IPS-NIHi7 (cell line): ENCODE data around the gene PTMS.
A peak's percentile ranks its signal among the peaks of the same experiment; 100 is the strongest.

Source experiments
- DNase-seq: peaks from one replicate; pipeline ENCODE4 v3.0.0; 2012; ENCODE audit warnings: mixed read lengths; ENCODE audit errors: extremely low spot score

PTMS gene

DNA sequence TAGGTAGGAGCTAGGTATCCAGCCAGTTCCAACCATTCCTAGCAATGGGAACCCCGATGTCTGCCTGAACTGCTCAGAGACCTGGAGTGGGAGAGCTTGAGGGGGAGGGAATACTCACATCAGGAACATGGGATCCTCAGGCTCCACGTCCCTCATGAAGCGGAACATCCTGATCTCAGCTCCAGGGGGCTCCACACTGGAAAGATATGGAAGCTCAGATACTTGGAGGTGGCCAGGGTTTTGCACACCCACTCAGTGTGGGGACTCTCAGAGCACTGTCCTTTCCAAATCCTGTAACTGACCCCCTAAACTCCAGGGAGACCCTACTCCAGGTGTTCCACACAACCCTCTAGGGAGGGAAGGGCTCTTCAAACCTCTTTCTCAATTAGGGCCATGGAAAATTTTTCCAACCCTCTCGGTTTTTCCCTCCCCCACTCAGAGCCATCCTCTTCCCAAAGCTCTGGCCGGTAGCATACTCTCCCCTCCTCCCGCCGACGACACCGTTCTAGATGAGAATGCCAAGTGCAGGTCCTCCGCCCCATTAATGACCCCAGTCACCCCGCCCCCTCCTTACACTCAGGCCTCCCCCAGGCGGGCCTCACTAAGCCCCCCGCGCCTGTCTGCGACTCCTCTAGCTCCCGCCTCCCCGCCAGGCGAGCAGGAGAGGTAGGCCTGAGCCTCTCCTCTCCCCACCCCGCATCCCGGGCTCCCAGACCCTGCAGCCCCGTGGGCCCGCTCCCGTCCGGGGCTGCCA, 13.8 kb upstream of the PTMS start:
- peak; percentile 62 for DNase-seq

DNA sequence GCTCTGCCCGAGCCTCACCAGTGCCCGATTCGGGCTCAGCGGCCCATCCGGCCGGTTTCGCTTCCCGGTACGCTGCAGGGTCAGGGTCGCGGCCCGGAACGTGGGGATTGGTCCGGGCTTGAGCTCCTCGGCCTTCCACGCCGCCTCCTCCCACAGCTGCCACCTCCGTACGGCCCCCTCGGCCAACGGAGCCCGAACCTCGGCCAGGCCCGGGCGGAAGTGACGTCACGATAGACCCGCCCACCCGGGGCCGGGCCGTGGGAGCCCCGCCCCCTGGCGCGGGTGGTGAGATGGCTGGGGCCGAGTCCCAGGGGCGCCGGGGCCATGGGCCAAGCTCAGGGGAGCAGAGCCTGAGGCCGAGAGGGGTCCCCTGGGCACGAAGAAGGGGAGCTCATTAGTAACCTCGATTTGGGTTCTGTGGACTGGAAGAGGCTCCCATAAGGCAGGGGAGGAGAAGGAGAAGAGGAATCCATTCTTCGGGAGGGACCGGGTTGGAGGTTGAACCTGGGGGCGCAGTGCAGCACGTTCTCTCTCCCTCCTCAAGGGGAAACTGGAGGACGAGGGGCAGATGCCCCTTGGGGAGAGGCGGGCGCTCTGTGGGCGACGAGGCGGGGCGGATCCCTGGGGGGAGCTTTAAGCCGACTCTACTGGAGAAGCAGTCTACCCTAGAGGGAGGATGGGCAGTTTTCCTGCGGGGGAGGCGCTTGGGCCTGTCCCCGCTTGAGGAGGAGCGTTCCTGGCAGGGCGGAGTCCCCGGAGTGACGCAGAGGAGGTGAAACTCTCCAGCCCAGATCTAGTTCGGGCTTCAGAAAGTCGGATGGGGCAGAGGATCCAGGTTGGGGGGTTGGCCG, 13.0 kb upstream of the PTMS start, which contains the start of gene MLF2:
MLF2 (minus strand) TSS at position 221 of the 851 bp plus-strand sequence. CDS start 807 bp downstream, outside the sequence.
- peak; percentile 97 for DNase-seq

DNA sequence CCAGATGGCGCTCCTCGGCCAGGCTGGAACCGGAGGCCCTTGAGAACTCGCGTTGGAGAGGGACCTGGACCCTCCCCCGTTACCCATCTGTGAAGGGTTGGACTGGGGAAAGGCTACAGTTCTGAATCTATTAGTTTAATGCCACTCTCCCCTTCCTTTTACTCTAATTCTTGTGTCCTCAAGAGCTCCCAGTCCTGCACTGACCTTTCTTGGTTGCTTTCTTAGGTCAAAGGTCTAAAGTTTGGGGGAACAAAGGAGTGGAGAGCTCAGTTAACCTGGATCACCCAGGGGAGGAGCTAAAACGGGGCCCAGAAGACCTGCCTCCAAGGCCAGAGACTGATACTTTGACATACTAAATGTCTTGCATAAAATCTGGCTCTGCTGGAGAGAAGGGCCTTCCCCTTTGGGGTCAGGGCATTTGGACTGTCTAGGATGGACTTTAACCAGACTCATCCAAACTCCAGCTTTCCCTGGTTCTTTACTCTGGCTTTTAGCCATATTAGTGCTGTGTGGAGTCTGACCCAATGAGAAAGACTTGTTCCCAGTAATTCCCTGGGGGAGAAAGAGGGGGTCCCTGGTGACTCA, 12.3 kb upstream of the PTMS start:
- peak; percentile 34 for DNase-seq

DNA sequence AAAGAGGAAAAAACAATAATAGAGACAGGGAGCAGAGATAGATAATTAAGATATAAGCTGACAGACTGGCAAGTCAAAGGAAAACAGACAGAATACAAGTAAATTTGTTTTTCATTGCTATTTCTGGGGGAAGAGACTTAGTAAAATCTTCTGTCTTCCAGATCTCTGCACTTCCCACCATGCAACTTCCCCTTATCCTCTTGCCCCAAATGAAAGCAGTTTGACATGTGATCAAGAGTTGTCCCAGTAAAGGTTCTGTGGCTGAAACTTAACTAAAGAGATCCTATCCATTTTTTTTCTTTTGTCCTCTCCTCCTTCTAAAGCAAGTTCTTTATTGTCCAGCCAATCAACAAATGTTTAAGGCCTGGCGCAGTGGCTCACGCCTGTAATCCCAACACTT, 11.8 kb upstream of the PTMS start:
- no peak for DNase-seq

DNA sequence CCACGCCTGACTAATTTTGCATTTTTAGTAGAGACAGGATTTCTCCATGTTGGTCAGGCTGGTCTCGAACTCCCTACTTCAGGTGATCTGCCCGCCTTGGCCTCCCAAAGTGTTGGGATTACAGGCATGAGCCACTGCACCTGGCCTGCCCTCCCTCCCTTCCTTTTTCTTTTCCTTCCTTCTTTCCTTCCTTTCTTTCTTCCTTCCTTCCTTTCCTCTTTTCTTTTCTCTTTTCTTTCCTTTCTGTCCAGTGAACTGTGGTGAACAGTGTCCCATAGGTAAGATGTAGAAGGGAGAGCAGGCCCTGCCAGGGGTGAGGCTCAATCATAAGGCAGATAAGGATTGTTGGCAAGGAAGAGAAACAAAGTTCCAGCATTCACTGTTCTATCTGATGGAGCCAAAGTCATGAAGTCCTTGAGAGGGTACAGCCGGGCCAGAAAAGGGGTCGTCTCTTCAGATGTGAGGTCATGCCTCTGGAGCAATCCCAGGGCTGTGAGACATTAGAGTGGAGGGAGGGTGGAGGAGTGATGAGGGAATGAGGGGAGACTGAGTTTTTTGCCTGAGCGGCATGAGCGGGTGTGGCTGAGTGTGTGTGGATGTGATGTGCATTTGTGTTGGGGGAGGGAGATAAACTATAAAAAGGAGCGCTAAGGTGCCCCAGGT, 9.0 kb upstream of the PTMS start:
- DNase-seq, result no peak

DNA sequence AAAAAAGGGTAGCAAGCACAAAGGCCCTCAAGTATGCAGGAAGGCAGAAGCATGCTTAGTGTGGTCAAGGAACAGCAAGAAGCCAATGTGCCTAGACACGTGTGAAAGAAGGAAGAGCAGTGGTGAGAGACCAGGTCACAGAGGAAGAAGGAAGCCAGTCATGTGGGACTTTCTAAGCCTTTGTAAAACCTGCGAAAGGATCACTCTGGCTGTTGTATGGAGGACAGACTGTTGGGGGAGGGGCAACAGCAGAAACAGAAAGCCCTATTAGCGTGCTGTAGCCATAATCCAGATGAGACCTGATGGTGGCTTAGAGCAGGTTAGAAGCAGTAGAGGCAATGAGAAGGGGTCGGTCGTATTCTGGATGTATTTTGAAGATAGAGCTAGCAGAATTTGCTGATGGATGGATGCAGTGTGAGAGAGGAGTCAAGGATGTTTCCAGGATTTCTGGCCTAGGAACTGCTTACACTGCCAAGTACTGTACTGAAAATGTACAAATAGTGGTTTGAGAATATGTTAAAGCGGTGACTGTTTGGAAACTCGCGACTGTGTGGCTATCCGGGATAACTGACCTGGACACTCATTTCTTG, 7.6 kb upstream of the PTMS start:
- DNase-seq, result no peak

DNA sequence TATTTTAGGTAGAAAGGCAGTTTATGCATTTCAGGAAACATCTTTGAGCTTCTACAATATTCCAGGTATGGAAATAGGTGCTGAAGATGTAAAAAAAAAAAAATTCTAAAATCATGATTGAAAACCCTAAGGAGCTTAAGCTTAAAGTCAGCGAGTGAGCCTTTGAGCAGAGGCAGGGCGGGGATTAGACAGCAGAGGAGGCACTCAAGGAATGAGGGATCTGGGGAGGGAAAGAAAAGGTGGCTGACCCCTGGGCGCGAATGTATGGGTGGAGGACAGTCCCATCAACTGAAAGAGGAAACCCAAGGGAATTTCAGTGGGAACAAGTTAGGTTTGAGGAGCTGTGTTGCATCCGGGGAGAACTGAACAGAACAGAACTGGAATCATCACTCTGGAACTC, 6.4 kb upstream of the PTMS start:
- no peak for DNase-seq

DNA sequence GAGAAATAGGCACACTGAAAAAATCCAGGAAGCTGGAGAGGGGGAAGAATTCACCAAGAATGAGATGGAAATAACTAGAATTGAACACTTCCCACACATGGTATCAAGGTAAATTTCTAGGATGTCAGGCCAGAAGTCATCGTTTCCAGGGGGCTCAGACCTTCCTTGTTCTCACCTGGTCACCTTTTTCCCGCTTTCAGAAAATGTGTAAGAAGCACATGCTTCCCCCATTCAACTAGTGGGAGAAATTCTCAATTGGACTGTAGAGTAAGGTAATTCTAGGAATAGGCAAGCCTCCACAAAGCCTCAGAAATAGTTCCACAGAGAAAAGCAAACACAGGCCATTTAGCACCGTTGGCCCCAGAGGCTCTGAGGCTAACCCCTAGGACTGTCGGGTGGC, 2.8 kb upstream of the PTMS start:
- no peak for DNase-seq

DNA sequence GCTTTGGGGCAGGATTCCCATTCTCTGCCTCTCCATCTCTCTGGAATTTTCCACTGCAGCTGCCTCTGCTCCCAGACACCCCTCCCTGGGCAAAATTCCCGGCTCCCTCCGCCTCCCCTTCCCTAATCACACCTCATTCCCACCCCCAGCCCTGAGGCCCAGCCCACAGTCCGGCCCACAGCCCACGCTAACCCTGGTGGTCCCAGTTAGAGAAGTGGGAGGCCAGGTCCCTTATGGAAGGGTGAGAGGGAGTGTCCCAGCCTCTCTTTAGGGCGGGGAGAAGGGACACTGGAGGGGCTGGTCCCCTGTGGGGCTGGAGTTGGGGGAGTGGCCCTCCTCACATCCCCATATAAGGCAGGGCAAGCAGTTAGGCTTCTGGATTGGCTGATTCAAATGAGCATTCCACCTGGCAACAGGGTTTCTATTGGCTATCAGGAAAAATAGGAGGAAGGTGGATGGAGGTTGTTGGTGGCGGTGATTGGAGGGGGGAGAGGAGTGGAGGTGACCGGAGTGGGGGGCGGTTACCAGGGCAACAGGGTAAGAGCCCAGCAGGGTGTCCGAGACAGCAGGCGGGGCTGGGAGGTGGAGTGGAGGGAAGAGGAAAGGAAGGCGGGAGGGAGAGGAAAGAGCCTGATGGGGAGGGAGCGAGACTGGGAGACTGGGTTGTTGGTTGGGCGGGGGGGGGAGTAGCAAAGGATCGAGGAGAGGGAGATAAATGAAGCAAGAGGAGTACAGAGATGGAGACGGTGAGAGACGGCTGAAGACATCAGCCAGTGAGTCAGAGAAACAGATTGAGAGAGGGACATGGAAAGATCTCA, 1.9 kb upstream of the PTMS start:
- DNase-seq, result peak; percentile 95

DNA sequence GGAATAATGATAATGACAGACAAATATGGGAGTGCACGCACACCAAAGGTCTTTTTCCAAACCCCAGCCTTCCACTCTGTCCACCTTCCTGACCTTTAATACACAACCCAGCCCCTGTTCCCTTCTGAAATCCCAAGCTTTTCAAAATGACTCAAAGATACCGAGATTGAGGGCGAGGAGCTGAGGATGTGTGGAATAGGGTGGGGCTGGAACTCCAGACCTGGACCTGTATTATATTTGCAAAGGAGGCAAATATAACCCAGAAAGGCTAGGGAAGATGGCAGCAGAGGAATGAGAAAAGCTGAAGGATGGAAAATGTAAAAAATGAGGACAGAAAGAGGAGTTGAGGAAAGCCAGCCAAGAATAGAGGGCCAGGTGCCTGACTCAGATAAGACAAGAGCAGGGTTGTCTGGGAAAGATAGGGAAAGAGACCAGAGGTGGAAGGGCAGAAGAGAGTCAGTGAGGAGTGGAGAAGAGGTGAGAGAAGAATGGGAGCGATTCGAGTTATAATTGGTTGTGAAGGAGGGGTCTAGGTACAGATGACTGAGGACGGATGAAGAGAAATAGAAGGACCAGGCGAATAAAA, 1.0 kb upstream of the PTMS start:
- no peak for DNase-seq

DNA sequence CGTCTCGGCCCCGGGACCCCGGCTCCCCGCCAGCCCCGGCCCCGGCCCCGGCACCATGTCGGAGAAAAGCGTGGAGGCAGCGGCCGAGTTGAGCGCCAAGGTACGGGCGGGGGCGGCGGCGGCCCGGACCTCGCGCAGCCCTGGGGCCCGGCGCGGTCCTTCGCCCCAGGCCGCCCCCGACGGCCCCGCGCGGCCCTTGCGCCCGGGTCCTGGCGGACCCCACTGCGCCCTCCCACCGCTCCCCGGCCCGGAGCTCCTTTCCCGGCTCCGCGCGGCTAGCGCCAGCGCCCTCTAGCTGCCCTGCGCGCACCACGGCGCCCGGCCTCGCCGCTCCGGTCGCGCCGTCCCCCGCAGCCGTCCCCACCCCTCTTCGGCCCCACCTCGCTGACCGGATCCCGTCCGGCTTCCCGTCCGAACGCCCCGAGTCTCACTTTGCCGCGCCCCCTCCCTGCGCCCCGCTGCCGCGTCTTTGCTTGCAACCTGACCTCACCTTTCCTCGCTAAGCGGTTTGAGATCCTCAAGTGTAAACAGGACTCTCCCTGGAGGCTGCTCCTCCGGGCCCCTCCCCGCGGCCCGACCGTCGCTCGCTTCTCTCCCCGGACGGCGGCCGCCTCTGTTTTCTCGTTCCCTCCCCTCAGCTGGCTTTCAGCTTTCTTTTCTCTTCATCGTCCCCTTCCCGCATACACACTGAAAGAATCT, 637 bp downstream of the PTMS start:
- DNase-seq, result peak; percentile 65

DNA sequence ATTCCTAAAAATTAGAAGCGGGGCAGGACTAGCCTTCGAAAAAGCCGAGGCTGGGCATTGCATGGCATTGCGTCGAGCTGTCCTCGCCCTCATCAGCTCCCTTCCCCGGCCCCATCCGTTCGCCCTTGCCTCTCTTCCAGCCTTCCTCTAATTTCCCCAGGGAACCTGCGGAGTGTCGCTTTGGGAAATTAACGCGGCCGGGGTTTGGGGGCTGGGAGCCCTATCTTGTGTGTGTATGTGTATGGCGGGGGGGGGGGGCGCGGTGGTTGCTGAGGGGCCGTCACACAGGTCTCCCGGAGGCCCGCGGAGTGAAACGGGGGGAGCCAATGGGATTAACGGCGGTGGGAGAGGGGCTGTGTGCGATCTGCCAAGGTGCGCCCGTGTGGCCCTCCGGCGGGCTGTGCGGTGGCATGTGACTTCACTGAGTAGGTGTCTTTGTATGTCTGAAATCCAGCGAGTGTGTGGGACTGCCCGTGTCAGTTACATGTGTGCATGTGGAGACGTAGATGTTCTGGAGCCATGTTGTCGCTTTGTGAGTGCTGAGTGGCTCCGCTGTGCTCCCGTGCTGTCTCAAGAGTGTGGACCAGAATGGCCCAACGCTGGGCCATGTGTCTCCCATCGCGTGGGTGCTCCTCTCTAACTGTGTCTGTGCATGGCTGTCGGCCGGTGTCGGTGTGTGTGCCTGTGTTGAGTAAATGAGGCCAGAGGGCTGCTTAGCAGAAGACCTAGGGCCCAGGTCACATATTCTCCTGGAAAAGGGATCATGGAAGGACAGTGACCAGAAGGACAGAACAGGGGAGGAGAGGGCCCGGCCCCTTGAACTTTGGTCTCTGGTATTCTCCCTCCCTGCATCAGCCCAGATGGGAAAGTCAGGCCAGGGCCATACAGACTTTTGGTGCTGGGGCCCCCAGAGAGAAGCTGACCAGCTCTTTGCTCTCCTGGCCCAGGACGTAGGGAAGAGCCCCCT, 1.5 kb downstream of the PTMS start:
- DNase-seq, result no peak

DNA sequence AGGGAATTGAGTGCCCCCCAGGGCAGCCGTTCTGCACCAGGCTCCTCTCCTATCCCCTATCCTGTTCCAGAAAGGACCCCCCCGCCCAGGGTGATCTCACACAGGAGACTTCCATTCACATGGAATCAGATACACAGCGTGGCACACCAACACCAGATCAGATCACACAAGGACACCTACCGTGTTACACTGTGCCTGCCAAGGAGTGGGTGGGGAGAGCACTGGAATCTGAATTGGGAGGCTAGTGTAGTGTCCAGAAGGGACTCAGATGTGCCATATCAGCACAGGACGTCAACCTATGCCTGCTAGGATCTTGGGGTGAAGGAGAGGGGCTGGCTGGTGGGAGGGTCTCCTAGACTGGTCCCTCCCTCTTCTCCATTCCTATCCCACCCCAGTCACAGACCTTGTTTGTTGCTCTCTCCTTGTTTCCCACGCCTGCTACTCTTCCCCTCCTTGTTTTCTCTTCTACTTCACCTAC, 2.3 kb downstream of the PTMS start:
- DNase-seq, result no peak

DNA sequence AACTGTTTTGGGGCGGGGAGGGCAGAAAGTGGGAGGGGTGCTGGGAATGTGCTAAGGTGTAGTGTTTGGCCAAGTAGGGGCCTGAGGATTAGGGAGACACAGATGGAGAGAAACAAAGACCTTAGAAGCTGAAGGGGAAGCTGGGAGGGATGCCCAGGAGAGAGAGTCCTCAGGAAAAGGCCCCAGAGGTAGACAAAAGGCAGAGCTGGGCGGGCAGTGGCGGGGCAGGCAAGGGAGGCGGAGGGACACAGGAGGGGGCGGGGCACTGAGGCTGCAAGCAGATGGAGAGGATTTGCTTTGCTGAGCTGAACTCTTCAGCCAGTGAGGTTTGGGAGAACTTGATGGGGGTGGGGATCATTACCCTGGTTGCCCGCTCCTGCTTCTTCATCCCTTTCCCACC, 2.8 kb downstream of the PTMS start:
- DNase-seq, result peak; percentile 67

DNA sequence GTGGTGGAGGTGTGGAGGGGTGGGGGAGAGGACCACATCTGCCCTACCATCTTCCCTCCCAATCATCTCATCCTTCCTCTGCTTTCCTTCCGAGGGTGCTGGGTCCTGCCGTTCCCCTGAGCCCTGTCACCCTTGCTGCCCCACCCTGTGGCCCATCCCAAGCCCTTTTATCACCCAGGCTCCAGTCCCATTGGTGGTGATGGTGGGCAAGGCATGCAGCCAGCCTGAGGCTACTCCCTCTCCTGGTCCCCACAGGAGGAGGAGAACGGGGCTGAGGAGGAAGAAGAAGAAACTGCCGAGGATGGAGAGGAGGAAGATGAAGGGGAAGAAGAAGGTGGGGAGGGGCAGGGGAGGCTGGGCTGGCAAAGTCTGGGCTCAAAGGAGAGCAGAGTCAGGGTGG, 3.5 kb downstream of the PTMS start:
- DNase-seq, result no peak

DNA sequence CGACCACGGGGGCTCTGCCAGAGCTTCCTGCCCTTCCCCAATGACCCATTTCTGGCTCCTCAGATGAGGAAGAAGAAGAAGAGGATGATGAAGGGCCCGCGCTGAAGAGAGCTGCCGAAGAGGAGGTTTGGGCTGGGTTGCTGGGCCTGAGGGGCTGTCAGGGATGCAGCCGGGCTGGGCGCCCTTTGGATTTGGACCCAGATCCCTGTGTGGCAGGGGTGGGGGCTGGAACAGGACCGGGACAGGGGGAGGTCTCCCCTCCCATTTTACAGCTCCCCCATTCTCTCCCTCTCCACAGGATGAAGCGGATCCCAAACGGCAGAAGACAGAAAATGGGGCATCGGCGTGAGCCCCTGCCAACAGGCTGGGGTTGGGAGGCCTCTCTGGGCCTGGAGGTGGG, 3.9 kb downstream of the PTMS start:
- no peak for DNase-seq

DNA sequence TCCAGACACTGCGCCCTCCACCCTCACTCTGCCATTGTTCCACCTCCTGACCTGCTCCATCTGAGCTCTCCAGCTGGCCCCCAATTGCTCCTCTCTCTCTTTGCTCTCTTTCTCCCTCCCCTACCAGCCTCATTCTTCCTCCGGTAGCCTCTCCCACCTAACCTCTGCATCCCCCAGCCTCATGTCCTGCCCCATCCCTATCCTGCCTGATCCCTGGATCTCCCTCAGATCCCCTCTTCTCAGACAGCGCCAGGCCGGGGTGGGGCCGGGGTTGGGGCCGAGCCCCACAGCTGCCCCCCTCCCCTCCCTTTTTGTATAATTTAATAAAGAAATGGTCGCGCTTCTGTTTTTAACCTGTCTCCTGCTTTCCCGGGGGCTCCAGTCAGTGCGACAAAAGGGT, 4.4 kb downstream of the PTMS start:
- DNase-seq, result no peak

DNA sequence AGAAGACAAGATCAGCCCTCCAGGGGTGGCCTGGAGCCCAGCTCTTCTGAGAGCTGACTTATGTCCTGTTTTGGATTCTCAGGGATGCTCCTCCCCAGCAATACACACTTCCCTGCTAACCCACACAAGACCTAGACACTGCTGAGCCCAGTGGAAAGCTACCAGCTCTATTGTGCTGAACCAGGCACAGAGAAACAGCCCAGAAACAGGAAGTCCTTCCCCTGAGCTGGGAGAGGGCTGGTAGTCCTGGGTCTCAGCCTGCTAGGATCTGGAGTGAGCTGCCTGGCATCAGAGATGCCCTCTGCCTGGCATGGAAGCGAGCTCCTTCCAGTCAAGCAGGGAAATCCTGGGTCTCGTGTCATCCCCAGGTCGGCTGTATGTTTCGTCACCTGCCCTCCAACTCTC, 4.9 kb downstream of the PTMS start:
- no peak for DNase-seq
